Astrocyte (in vitro differentiated cells and primary cell): ENCODE data around the gene CTIF. TPM values are rescaled to one million over a fixed set of nuclear protein-coding genes. Genes with fewer than 3 reads are reported as not detected.
A peak's percentile ranks its signal among the peaks of the same experiment; 100 is the strongest.

Experiments
- DNase-seq: peaks from one replicate; pipeline ENCODE4 v3.0.0-alpha.2; 2010; ENCODE audit warnings: low read depth
- FAIRE-seq: peaks from 2 replicates; lab custom pipeline; 2011; peaks lifted over from hg19 to GRCh38; lab: Jason Lieb, UNC
- H2AFZ ChIP-seq: 2 replicates; pipeline ENCODE4 v1.6.0; 2012; ENCODE audit warnings: low read depth, low read length, inconsistent platforms
- H3K27ac ChIP-seq: 2 replicates; pipeline ENCODE4 v1.5.1; 2011; ENCODE audit warnings: low read depth, low read length, inconsistent platforms
- H3K27me3 ChIP-seq: 2 replicates; pipeline ENCODE4 v1.6.0; 2011; ENCODE audit warnings: low read length, inconsistent platforms; ENCODE audit not compliant: insufficient read depth
- H3K36me3 ChIP-seq: 2 replicates; pipeline ENCODE4 v1.5.1; 2011; ENCODE audit warnings: low read length, inconsistent platforms; ENCODE audit not compliant: insufficient read depth
- H3K4me1 ChIP-seq: 2 replicates; pipeline ENCODE4 v1.5.1; 2011; ENCODE audit warnings: low read length, inconsistent platforms; ENCODE audit not compliant: insufficient read depth
- H3K4me2 ChIP-seq: 2 replicates; pipeline ENCODE4 v1.6.0; 2012; ENCODE audit warnings: low read length, inconsistent platforms
- H3K4me3 ChIP-seq: 2 replicates; pipeline ENCODE4 v1.5.1; 2011; ENCODE audit warnings: low read depth, mild to moderate bottlenecking, low read length, inconsistent platforms; ENCODE audit not compliant: insufficient read depth
- H3K79me2 ChIP-seq: 2 replicates; pipeline ENCODE4 v1.6.0; 2012; ENCODE audit warnings: mild to moderate bottlenecking, low read length, inconsistent platforms; ENCODE audit not compliant: insufficient read depth
- H3K9ac ChIP-seq: 2 replicates; pipeline ENCODE4 v1.6.0; 2012; ENCODE audit warnings: mild to moderate bottlenecking, low read length, inconsistent platforms
- H3K9me3 ChIP-seq: 2 replicates; pipeline ENCODE4 v1.5.1; 2012; ENCODE audit warnings: low read depth, mild to moderate bottlenecking, low read length, inconsistent platforms; ENCODE audit not compliant: insufficient read depth
- H4K20me1 ChIP-seq: 2 replicates; pipeline ENCODE4 v1.6.0; 2012; ENCODE audit warnings: low read length, inconsistent platforms; ENCODE audit not compliant: insufficient read depth
- H3K27ac Mint-ChIP-seq: one replicate; pipeline ENCODE4 v1.8.0; 2021; ENCODE audit warnings: mild to moderate bottlenecking, mixed read lengths; ENCODE audit not compliant: unreplicated experiment
- H3K27me3 Mint-ChIP-seq: one replicate; pipeline ENCODE4 v1.8.0; 2021; ENCODE audit warnings: low read depth, mixed read lengths; ENCODE audit not compliant: unreplicated experiment
- H3K36me3 Mint-ChIP-seq: one replicate; pipeline ENCODE4 v1.8.0; 2021; ENCODE audit warnings: low read depth, mixed read lengths; ENCODE audit not compliant: unreplicated experiment
- H3K4me1 Mint-ChIP-seq: one replicate; pipeline ENCODE4 v1.8.0; 2021; ENCODE audit warnings: low read depth, mixed read lengths; ENCODE audit not compliant: unreplicated experiment
- H3K4me3 Mint-ChIP-seq: one replicate; pipeline ENCODE4 v1.8.0; 2021; ENCODE audit warnings: mild to moderate bottlenecking, moderate library complexity, mixed read lengths; ENCODE audit not compliant: unreplicated experiment
- H3K9me3 Mint-ChIP-seq: one replicate; pipeline ENCODE4 v1.8.0; 2021; ENCODE audit warnings: mild to moderate bottlenecking, mixed read lengths; ENCODE audit not compliant: unreplicated experiment
- CTCF ChIP-seq: IDR thresholded peaks from 2 replicates; pipeline ENCODE4 v1.5.1; 2011; ENCODE audit warnings: low read depth, mild to moderate bottlenecking, inconsistent platforms, low read length, moderate library complexity; ENCODE audit not compliant: insufficient read depth
- EZH2 ChIP-seq: IDR thresholded peaks from 2 replicates; pipeline ENCODE4 v1.6.1; 2012; ENCODE audit warnings: mild to moderate bottlenecking, low read length, inconsistent platforms; ENCODE audit not compliant: insufficient read depth
- total RNA-seq: library from RNA; stranded (reverse); gene quantifications from 2 replicates; pipeline ENCODE4 v1.2.1, GENCODE V29; 2021

CTIF gene
- total RNA-seq, 1 donor from 2014 or later, result 101 TPM

- no peak overlapping the region for H3K27ac ChIP-seq
- no peak overlapping the region for H2AFZ ChIP-seq
- no peaks in the 10 kb centered on the region for H3K36me3 Mint-ChIP-seq
- H4K20me1 ChIP-seq, result no peaks in the 10 kb centered on the region
- no peak overlapping the region for H3K9ac ChIP-seq
- no peaks in the 10 kb centered on the region for H3K79me2 ChIP-seq
- DNase-seq (no peak), FAIRE-seq (no peak)
- no peak overlapping the region for H3K27ac Mint-ChIP-seq
- peaks cover 26% of the 10 kb centered on the region for H3K27me3 Mint-ChIP-seq
- H3K4me3 ChIP-seq, result no peak overlapping the region
- no peaks in the 10 kb centered on the region for H3K4me1 ChIP-seq
- no peaks in the 10 kb centered on the region for H3K9me3 ChIP-seq
- H3K9me3 Mint-ChIP-seq, result peaks cover 2% of the 10 kb centered on the region
- H3K4me3 Mint-ChIP-seq, result no peak overlapping the region
- H3K27me3 ChIP-seq, result no peaks in the 10 kb centered on the region
- H3K4me1 Mint-ChIP-seq, result peaks cover 9% of the 10 kb centered on the region
- TF ChIP-seq EZH2 (no peak), CTCF (no peak)
- H3K36me3 ChIP-seq, result no peaks in the 10 kb centered on the region
- H3K4me2 ChIP-seq, result no peak overlapping the region
Measured at GRCh38 chr18:48889115-48889941, 350.5 kb downstream of the CTIF start.

GRCh38 chr18:48889981-48890762 is 351.3 kb downstream of the CTIF start:
- Histone ChIP-seq H3K9ac (no peak overlapping the region), H3K9me3 (no peaks in the 10 kb centered on the region), H3K36me3 (no peaks in the 10 kb centered on the region), H4K20me1 (no peaks in the 10 kb centered on the region), H3K27me3 (no peaks in the 10 kb centered on the region), H3K27ac (no peak overlapping the region), H2AFZ (no peak overlapping the region), H3K4me3 (no peak overlapping the region), H3K4me2 (no peak overlapping the region), H3K4me1 (no peaks in the 10 kb centered on the region), H3K79me2 (no peaks in the 10 kb centered on the region)
- Mint-ChIP-seq H3K9me3 (peaks cover 2% of the 10 kb centered on the region), H3K4me3 (no peak overlapping the region), H3K27ac (peak overlapping the region; percentile 53), H3K36me3 (no peaks in the 10 kb centered on the region), H3K4me1 (peaks cover 9% of the 10 kb centered on the region), H3K27me3 (peaks cover 18% of the 10 kb centered on the region)
- no peak for TF ChIP-seq CTCF
- DNase-seq (no peak), FAIRE-seq (no peak)
